ENCODE data around the gene ZBTB6. TPM values are rescaled to one million over a fixed set of nuclear protein-coding genes. Genes with fewer than 3 reads are reported as not detected.

ZBTB6 gene
- total and polyA plus RNA-seq, 9 of the 15 experiments (the other 6 are each of a cell fraction or from before 2014, with no cell fraction given): 1.4 to 7.2 (median 5.3) TPM

DNA sequence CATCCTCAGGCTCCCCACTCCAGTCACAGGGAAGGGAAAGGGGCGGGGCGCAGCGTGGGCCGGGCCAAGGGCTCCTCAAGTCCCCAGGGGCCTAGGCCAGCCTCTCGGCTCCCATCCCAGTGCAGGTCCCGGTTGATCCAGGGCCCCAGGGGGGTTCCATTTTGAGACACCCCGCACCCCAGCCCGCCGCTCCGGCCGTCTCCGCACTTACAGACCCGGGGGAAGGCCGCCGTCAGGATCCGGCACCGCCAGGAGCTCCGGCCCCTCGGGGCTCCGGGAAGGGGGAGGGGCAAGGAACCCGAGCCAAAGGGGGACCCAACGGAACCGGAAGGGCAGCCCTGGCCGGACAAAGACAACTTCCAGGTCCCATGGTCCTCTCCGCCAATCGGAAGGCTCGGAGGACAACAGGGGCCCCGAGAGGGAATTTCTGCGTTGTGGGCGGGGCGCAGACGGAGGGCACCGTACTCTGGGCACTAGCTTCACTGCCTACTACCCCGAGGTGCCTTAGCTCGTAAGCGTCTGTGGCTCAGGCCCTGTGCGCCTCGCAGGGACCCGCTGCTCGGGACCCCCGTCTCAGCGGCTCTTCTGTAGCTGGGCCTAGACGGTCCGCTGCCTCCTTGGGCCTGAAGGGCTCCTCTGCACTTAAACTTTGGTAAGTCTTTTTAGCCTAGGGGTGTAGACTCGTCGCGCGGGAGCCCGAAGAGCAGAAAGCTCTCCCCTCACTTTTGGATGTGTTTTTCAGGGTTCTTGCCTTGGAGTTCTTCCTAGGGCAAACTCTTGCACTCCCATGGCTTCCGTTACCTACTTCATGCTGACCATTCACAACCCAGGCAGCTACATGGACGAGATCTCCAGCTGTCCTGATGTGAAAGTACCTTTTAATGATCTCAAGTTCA lies 18.4 kb upstream of the ZBTB6 start, which contains the start of gene ZBTB26 (continued):
- TF ChIP-seq UBTF (IDR thresholded peaks at IDR 0.05; ENCODE audit: borderline replicate concordance in 1 of 2, low read depth in 2 of 2, low read length in 2 of 2): peak in 1 of 2 experiments; percentile 26; a peak in 1 of 4 replicates
- TF ChIP-seq MTF1 (CRISPR knock-in tag; IDR thresholded peaks at IDR 0.05; ENCODE audit: borderline replicate concordance): no peak
- 0 out of 2 replicates have a peak, but pooled peaks have one; percentile 41 for TF ChIP-seq NR1H2 (CRISPR knock-in tag; IDR thresholded peaks at IDR 0.05)
- TF ChIP-seq GABPB1 (CRISPR knock-in tag; IDR thresholded peaks at IDR 0.05): peak; percentile 93
- TF ChIP-seq POLR3G (IDR thresholded peaks at IDR 0.05; ENCODE audit: extremely low read depth, insufficient read length, insufficient replicate concordance): no peak
- no peak for TF ChIP-seq YBX1 (IDR thresholded peaks at IDR 0.05)
- TF ChIP-seq ERF (CRISPR knock-in tag; IDR thresholded peaks at IDR 0.05): no peak
- no peak for TF ChIP-seq SMC3 (conservative IDR thresholded peaks at IDR 0.05; ENCODE audit: insufficient read depth, low read depth, low read length)
- no peak for TF ChIP-seq TEAD2 (tag; IDR thresholded peaks at IDR 0.05)
- no peak for TF ChIP-seq FOXJ2 (tag; IDR thresholded peaks at IDR 0.05)
- no peak for TF ChIP-seq ZNF445 (CRISPR knock-in tag; IDR thresholded peaks at IDR 0.05; ENCODE audit: low read depth)
- TF ChIP-seq, protein P1, sequence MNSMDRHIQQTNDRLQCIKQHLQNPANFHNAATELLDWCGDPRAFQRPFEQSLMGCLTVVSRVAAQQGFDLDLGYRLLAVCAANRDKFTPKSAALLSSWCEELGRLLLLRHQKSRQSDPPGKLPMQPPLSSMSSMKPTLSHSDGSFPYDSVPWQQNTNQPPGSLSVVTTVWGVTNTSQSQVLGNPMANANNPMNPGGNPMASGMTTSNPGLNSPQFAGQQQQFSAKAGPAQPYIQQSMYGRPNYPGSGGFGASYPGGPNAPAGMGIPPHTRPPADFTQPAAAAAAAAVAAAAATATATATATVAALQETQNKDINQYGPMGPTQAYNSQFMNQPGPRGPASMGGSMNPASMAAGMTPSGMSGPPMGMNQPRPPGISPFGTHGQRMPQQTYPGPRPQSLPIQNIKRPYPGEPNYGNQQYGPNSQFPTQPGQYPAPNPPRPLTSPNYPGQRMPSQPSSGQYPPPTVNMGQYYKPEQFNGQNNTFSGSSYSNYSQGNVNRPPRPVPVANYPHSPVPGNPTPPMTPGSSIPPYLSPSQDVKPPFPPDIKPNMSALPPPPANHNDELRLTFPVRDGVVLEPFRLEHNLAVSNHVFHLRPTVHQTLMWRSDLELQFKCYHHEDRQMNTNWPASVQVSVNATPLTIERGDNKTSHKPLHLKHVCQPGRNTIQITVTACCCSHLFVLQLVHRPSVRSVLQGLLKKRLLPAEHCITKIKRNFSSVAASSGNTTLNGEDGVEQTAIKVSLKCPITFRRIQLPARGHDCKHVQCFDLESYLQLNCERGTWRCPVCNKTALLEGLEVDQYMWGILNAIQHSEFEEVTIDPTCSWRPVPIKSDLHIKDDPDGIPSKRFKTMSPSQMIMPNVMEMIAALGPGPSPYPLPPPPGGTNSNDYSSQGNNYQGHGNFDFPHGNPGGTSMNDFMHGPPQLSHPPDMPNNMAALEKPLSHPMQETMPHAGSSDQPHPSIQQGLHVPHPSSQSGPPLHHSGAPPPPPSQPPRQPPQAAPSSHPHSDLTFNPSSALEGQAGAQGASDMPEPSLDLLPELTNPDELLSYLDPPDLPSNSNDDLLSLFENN (IDR thresholded peaks at IDR 0.05; ENCODE audit: low read depth in 2 of 2, low read length in 2 of 2): no peak
- no peak for TF ChIP-seq NFIX (CRISPR knock-in tag; IDR thresholded peaks at IDR 0.05; ENCODE audit: low read depth)
- TF ChIP-seq STAT5B (CRISPR knock-in tag; IDR thresholded peaks at IDR 0.05): no peak
- no peak for TF ChIP-seq ZNF511 (CRISPR knock-in tag; IDR thresholded peaks at IDR 0.05)
- TF ChIP-seq, protein P2, sequence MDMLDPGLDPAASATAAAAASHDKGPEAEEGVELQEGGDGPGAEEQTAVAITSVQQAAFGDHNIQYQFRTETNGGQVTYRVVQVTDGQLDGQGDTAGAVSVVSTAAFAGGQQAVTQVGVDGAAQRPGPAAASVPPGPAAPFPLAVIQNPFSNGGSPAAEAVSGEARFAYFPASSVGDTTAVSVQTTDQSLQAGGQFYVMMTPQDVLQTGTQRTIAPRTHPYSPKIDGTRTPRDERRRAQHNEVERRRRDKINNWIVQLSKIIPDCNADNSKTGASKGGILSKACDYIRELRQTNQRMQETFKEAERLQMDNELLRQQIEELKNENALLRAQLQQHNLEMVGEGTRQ (CRISPR knock-in tag; IDR thresholded peaks at IDR 0.05): peak; percentile 78
- peak; percentile 65 for TF ChIP-seq CHAMP1 (IDR thresholded peaks at IDR 0.05)
